ENCODE measurements around the gene SMYD3.
"Not testable (repeated sequence)": the region's sequence is repeated elsewhere in the genome, so short reads cannot be mapped to it uniquely, and the experiment has no call there.

Gene SMYD3

GRCh38 chr1:246071561-246071960 is 435.5 kb downstream of the SMYD3 start:
- DNase-seq (ENCODE audit: low read depth in 2 of 2), result not testable (repeated sequence)

- DNase-seq (ENCODE audit: low read depth in 2 of 2), result no peak
Observed at GRCh38 chr1:246069581-246069980, 437.5 kb downstream of the SMYD3 start.

DNA sequence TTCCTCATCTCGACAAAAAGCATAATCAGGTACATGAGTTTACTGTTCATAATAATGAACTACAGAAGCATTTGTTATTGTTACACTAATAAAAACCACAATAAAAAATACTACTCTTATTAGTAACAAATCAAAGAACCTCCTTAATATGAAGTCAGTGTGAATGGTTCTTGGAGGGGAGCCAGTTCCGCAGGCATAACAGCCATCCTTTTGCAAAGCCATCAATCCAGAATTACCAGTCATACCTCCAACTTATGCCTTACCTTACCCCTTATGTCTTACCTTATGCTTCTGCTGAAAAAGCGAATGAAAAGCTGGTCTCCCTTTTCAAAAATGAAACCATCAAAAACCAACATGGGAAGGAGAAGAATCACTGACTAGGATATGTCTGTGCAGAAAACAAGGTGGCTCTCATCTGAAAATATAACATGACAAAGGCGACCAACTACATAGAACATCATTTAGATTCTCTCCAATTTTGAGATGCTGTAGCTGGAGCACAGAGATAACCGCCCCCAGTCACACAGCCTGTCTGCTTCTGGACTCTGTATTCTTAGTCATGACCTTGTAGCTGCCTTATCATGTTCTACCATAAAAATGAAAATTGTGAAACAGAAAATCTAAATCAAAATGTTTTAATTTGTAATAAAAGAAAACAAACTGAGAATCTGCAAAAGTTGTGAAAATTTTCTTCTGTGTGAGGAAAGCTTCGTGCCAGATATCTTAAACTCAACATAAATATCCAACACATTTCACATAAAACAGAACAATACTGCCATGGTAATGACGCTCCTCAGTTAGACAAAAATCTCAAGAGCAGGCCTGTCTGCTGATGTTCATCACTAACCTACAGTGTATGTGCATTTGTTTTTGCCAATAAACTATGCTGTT is 438.2 kb downstream of the SMYD3 start:
- DNase-seq (ENCODE audit: low read depth in 2 of 2), result no peak

DNA sequence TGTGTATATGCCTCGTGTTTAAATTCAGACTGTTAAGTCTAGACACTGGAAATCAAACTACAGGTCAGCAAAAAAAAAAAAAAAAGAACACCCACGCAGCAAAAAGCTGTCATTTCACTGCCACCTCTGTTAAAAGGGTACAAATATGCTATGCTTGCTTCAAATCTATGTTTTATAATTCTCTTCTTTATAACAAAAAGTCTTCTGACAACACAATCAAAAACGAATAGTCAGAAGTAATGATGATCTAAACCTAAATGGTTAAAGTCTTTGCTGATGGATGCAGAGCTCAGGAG is 438.9 kb downstream of the SMYD3 start:
- no peak for DNase-seq (ENCODE audit: low read depth in 2 of 2)

GRCh38 chr1:246067432-246068216 is 439.5 kb downstream of the SMYD3 start:
- DNase-seq (ENCODE audit: low read depth in 2 of 2), result no peak

GRCh38 chr1:246066573-246066972 is 440.5 kb downstream of the SMYD3 start:
- no peak for DNase-seq (ENCODE audit: low read depth in 2 of 2)

DNA sequence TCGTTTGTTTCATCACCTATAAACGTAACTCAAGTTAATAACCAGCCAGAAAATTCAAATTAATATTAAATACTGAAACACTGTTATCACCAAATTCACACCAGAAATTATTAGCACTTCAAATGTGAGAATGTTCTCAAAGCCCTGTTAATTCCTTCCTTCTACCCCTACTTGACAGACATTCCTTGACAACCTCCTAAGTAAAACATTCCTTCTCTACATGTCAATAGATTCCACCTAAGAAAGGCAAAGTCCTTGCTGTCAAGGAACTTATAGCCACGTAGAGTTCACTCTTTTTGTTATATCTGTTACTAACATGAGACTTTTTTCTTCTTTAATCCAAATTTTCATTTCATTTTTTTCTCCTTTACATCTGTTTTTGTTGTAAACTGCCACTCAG is 441.5 kb downstream of the SMYD3 start:
- DNase-seq (ENCODE audit: low read depth in 2 of 2), result no peak

GRCh38 chr1:246064891-246065290 is 442.2 kb downstream of the SMYD3 start:
- no peak for DNase-seq (ENCODE audit: low read depth in 2 of 2)

DNA sequence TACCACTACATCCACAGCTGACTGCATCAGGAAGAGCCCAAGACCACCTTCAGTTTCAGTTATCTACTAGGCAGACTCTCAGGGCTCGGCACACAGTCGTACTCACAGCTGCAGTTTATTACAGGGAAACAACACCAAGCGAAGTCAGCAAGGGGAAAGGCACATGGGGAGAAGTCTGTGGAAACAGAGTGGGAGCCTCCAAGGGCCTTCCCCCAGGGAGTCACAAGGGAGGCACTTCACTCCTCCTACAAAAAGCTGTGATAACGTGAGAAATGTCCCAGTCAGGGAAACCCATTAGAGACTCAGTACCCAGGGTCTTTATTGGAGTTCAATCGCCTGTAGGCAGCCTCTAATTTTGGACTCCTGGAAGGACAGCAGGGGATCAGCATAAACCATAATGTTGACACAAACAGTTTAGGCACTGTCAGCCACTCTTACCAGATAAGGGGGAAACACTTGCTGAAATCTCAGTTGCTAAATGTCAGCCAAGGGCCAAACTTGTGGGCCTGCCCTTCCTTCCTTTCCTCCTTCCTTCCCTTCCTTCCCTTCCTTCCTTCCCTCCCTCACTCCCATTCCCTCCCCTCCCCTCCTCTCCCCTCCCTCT is 444.0 kb downstream of the SMYD3 start:
- DNase-seq (ENCODE audit: low read depth in 2 of 2), result no peak

DNA sequence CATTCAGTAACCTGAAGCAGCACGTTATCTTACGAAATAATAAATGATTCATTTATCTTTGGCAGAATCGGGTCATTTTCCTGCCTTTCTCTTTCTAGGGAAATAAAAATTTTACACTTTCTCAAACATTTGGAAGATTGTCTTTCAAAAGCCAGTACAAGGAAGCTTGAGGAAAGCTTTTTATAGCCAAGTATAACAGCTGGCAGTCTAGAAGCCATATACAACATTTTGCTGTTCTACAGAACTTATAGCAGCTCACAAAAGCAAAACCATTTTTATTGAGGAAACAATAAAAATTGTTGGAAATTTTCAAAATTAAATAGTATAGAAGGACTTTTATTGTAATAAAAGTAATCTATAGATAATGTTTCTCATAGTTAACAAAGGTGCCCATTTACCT is 448.6 kb downstream of the SMYD3 start:
- DNase-seq (ENCODE audit: low read depth in 2 of 2), result no peak

DNA sequence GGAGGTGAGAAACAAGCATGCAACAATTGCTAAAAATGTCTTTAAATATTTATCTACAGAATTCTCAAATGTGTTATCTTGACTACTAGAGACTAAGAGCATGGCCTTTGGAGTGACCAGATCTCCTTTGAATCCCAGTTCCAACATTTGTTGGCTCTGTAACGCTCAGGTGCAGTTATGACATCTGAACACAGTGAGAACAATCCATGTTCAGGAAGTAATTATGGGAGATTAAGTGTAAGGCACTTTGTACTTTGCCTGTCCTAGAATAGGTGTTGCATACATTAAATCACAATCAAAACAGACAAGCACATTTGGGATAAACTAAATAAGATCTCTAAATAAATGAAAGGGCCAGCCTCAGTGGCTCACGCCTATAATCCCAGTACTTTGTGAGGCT is 454.5 kb downstream of the SMYD3 start:
- no peak for DNase-seq (ENCODE audit: low read depth in 2 of 2)

DNA sequence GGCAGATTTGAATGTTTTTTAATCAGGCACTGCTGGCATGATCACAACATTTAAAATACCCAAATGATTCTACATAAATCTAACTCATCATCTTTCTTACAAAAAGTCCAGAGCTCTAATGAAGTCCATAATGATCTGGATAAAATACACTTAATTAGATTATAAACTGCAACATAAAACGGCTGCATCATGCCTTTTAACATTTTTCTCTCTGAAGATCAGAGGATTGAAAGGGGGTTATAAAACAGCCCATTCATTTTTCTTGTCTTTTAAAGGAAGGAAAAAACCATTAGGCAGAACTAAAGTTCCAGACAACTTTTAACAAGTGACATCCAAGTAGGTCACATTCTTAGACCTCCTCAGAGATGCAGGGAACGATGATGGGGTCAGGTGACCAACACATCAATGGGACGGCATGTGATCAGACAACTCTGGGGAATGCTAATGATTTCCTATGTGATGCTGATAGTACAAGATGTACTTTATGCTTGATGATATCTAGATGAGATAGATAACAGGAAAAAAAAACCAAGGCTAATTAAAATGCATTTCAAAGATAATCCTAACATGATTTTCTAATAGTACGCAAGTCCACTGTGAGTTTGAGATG is 455.1 kb downstream of the SMYD3 start:
- no peak for DNase-seq (ENCODE audit: low read depth in 2 of 2)

DNA sequence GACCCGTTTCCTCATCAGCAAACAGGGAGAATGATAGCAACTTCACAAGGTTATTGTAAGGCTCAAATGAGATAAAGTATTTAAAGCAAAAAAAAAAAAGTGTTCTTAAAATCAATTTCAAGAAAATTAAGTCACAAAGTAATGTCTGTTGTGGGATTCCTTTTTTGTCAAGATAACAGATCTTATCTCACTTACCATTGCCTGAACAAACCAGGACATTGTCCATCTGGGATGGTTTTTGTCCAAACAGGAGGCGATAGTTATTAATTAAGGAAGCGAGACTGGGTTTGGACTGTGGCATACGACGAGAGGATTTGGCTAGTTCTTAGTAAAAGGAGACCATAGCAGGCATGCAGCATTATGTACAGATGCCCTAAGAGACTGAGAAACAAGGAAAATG is 458.4 kb downstream of the SMYD3 start:
- no peak for DNase-seq (ENCODE audit: low read depth in 2 of 2)

DNA sequence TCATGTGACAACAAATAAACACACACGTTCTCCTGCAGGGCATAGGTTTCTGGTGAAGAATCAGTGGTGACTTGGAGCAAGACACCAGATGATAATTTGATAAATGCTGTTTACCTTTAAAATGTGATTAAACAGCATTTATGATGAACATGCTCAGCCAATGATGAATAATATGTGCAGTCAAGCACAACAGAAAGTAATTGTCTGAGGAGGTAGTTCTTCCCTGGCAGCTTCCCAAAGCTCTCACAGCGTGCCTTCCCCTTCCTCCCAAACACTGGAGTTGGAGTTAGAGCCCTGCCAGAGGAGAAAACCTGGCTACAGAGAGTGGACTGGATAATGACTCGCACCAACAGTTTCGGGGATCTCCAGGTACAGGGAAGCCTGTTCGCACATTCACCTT is 463.5 kb downstream of the SMYD3 start:
- no peak for DNase-seq (ENCODE audit: low read depth in 2 of 2)

DNA sequence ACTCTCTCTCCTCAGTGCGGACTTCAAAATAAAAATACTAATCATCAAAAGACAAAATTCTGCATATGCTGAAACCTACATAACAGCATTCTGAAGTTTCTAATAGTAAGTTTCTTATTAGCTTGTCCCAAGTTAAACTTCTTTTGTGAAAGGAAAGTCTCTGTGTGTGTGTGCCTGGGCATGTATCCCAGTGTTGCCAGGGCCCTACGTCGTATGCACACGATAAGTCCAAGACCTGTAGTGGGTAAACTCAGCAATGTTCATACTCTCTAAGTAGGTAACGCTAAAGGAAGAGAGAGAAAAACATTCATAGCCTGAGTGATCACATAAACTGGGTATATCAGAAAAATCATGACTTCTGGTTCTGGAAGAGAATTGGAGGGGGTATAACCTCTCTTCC is 465.7 kb downstream of the SMYD3 start:
- DNase-seq (ENCODE audit: low read depth in 2 of 2), result no peak

- no peak for DNase-seq (ENCODE audit: low read depth in 2 of 2)
Observed at GRCh38 chr1:246040200-246040890, 466.7 kb downstream of the SMYD3 start.

DNA sequence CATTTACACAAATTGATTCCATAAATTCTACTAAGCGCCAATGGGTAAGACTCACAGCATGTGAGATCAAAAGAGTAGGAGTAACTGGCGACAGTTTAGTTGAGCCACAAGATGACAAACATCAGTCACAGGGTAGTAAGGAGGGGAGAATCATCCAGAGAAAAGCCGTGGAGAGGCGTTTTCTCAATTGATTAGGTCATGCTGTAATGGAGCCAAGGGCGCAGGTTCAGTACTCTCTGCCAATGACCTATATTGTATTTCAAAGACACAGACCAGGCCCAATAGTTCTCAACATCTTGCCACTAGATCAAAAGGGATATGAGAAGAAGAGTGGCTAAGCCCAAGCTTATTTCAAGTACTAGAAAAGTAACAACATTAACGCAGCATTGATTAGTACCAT is 467.5 kb downstream of the SMYD3 start:
- DNase-seq (ENCODE audit: low read depth in 2 of 2), result no peak

DNA sequence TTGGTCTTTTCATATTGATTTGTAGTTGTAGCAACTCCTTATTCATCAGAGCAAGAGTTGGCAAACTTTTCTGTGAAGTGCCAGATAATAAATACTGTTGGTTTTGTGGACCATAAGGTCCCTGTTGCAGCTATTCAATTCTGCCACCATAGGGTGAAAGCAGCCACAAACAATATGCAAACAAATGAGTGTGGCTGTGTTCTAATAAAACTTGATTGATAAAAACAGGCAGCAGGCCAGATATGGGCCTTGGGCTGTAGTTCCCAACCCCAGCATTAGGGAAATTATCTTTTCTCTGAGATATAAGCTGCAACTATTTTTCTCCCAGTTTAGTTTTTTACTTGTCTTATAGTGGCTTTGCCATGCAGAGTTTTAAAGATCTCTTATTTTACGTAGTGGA is 469.2 kb downstream of the SMYD3 start:
- DNase-seq (ENCODE audit: low read depth in 2 of 2), result no peak

GRCh38 chr1:246036175-246036574 is 470.9 kb downstream of the SMYD3 start:
- DNase-seq (ENCODE audit: low read depth in 2 of 2), result no peak

- DNase-seq (ENCODE audit: low read depth in 2 of 2), result no peak
Observed at GRCh38 chr1:246035060-246035541, 472.0 kb downstream of the SMYD3 start.

DNA sequence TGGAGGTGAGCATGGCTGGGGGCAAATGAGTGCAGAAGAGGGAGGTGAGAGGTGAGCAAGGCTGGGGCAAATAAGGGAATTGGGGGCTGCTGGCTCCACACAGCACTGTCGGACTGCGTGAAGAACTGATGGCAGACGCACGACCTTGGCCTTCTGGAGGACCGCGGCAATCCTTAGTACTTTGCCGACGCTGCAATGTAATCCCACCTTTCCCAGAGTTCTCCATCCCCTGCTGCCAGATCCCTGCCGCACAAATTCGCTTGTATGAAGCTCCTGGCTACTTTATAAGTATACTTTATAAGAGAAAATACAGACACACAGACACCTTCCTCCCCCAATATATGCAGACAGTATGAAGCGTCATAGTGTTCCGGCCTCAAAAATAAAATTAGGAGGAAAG is 472.4 kb downstream of the SMYD3 start:
- no peak for DNase-seq (ENCODE audit: low read depth in 2 of 2)

DNA sequence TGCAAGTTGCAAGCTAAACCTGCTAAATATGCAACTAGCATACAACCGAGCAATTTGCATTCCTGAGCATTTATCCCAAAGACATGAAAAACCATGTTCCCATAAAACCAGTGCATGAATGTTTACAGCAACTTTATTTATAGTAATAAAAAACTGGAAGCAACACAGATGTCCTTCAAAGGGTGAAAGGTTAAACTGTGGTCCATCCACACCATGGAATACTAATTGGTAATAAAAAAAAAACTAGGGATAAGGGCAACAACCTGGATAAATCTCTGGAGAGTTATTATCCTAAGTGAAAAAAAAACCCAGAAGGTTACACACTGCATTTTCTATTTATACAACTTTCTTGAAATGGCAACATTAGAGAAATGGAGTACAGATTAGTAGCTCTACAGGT is 474.1 kb downstream of the SMYD3 start:
- no peak for DNase-seq (ENCODE audit: low read depth in 2 of 2)
